ENCODE results near the gene TSPEAR. TPM values are rescaled to one million over a fixed set of nuclear protein-coding genes. Genes with fewer than 3 reads are reported as not detected.

The TSPEAR gene
- total RNA-seq, 1 experiment from 2014 or later, result not detected

- H3K27ac ChIP-seq (ENCODE audit: low read length), result no peak overlapping the region
- no peaks in the 10 kb centered on the region for H3K79me2 ChIP-seq (ENCODE audit: low read length)
- H3K4me2 ChIP-seq (ENCODE audit: low read depth, low read length, poor library complexity, severe bottlenecking), result no peak overlapping the region
- DNase-seq, result no peak
- no peaks in the 10 kb centered on the region for H3K27me3 ChIP-seq (ENCODE audit: low read length)
- H3K9me2 ChIP-seq (replicated peaks; ENCODE audit: insufficient read depth, low read length), result no peaks in the 10 kb centered on the region
- H3K4me3 ChIP-seq (ENCODE audit: low read length), result no peak overlapping the region
- no peak overlapping the region for H2AFZ ChIP-seq (ENCODE audit: low read length)
- H3K9me3 ChIP-seq (ENCODE audit: low read length), result no peaks in the 10 kb centered on the region
- no peak overlapping the region for H3K9ac ChIP-seq (ENCODE audit: low read length)
- no peaks in the 10 kb centered on the region; the same call in 1 of the 2 replicates for H4K20me1 ChIP-seq (ENCODE audit: insufficient read depth, low read depth, low read length)
- no peaks in the 10 kb centered on the region for H3K36me3 ChIP-seq (ENCODE audit: insufficient read depth, low read length)
- H3K4me1 ChIP-seq (ENCODE audit: low read length), result peaks cover 13% of the 10 kb centered on the region
These were observed 26.9 kb downstream of the TSPEAR start for GRCh38 chr21:44684483-44684882.

- no peaks in the 10 kb centered on the region for H3K27me3 ChIP-seq (ENCODE audit: low read length)
- no peak overlapping the region for H3K4me2 ChIP-seq (ENCODE audit: low read depth, low read length, poor library complexity, severe bottlenecking)
- DNase-seq, result no peak
- no peaks in the 10 kb centered on the region for H3K79me2 ChIP-seq (ENCODE audit: low read length)
- H3K4me1 ChIP-seq (ENCODE audit: low read length), result peaks cover 13% of the 10 kb centered on the region
- H3K9me3 ChIP-seq (ENCODE audit: low read length), result no peaks in the 10 kb centered on the region
- no peak overlapping the region for H3K9ac ChIP-seq (ENCODE audit: low read length)
- H3K27ac ChIP-seq (ENCODE audit: low read length), result no peak overlapping the region
- H3K4me3 ChIP-seq (ENCODE audit: low read length), result no peak overlapping the region
- H3K36me3 ChIP-seq (ENCODE audit: insufficient read depth, low read length), result no peaks in the 10 kb centered on the region
- H2AFZ ChIP-seq (ENCODE audit: low read length), result no peak overlapping the region
- no peaks in the 10 kb centered on the region for H3K9me2 ChIP-seq (replicated peaks; ENCODE audit: insufficient read depth, low read length)
- H4K20me1 ChIP-seq (ENCODE audit: insufficient read depth, low read depth, low read length), result no peaks in the 10 kb centered on the region; the same call in 1 of the 2 replicates
These were observed 27.3 kb downstream of the TSPEAR start for GRCh38 chr21:44684077-44684476.

GRCh38 chr21:44682580-44683151 is 28.7 kb downstream of the TSPEAR start:
- H3K9me2 ChIP-seq (replicated peaks; ENCODE audit: insufficient read depth, low read length), result no peaks in the 10 kb centered on the region
- H3K4me2 ChIP-seq (ENCODE audit: low read depth, low read length, poor library complexity, severe bottlenecking), result no peak overlapping the region
- H4K20me1 ChIP-seq (ENCODE audit: insufficient read depth, low read depth, low read length), result no peaks in the 10 kb centered on the region; the same call in 1 of the 2 replicates
- no peak overlapping the region for H2AFZ ChIP-seq (ENCODE audit: low read length)
- DNase-seq, result no peak
- H3K9me3 ChIP-seq (ENCODE audit: low read length), result no peaks in the 10 kb centered on the region
- H3K79me2 ChIP-seq (ENCODE audit: low read length), result no peaks in the 10 kb centered on the region
- no peak overlapping the region for H3K9ac ChIP-seq (ENCODE audit: low read length)
- H3K4me1 ChIP-seq (ENCODE audit: low read length), result peaks cover 6% of the 10 kb centered on the region
- no peak overlapping the region for H3K27ac ChIP-seq (ENCODE audit: low read length)
- H3K27me3 ChIP-seq (ENCODE audit: low read length), result no peaks in the 10 kb centered on the region
- no peak overlapping the region for H3K4me3 ChIP-seq (ENCODE audit: low read length)
- no peaks in the 10 kb centered on the region for H3K36me3 ChIP-seq (ENCODE audit: insufficient read depth, low read length)

GRCh38 chr21:44681861-44682579 is 29.4 kb downstream of the TSPEAR start, which contains the start of gene KRTAP12-1:
Gene KRTAP12-1, minus strand, starts transcription at chr21:44682163. Its CDS starts 40 bp downstream, at chr21:44682123.
- Histone ChIP-seq H3K9me3 (ENCODE audit: low read length) (no peaks in the 10 kb centered on the region), H4K20me1 (ENCODE audit: insufficient read depth, low read depth, low read length) (no peaks in the 10 kb centered on the region), H3K4me3 (ENCODE audit: low read length) (no peak within 1 kb of the TSS), H3K79me2 (ENCODE audit: low read length) (no peaks in the 10 kb centered on the region), H3K4me1 (ENCODE audit: low read length) (no peaks in the 10 kb centered on the region), H2AFZ (ENCODE audit: low read length) (no peak within 1 kb of the TSS), H3K27me3 (ENCODE audit: low read length) (no peaks in the 10 kb centered on the region), H3K36me3 (ENCODE audit: insufficient read depth, low read length) (no peaks in the 10 kb centered on the region), H3K27ac (ENCODE audit: low read length) (no peak within 1 kb of the TSS), H3K9me2 (replicated peaks; ENCODE audit: insufficient read depth, low read length) (no peaks in the 10 kb centered on the region), H3K9ac (ENCODE audit: low read length) (no peak within 1 kb of the TSS), H3K4me2 (ENCODE audit: low read depth, low read length, poor library complexity, severe bottlenecking) (no peak within 1 kb of the TSS)
- no peak for DNase-seq

GRCh38 chr21:44681152-44681551 is 30.2 kb downstream of the TSPEAR start:
- Histone ChIP-seq H3K27ac (ENCODE audit: low read length) (no peak overlapping the region), H2AFZ (ENCODE audit: low read length) (no peak overlapping the region), H4K20me1 (ENCODE audit: insufficient read depth, low read depth, low read length) (no peaks in the 10 kb centered on the region), H3K4me3 (ENCODE audit: low read length) (no peak overlapping the region), H3K27me3 (ENCODE audit: low read length) (no peaks in the 10 kb centered on the region), H3K36me3 (ENCODE audit: insufficient read depth, low read length) (no peaks in the 10 kb centered on the region), H3K9ac (ENCODE audit: low read length) (no peak overlapping the region), H3K9me3 (ENCODE audit: low read length) (no peaks in the 10 kb centered on the region), H3K79me2 (ENCODE audit: low read length) (no peaks in the 10 kb centered on the region), H3K9me2 (replicated peaks; ENCODE audit: insufficient read depth, low read length) (no peaks in the 10 kb centered on the region), H3K4me2 (ENCODE audit: low read depth, low read length, poor library complexity, severe bottlenecking) (no peak overlapping the region), H3K4me1 (ENCODE audit: low read length) (no peaks in the 10 kb centered on the region)
- no peak for DNase-seq

GRCh38 chr21:44677881-44678280 is 33.5 kb downstream of the TSPEAR start:
- no peak overlapping the region for H3K4me2 ChIP-seq (ENCODE audit: low read depth, low read length, poor library complexity, severe bottlenecking)
- no peak overlapping the region for H2AFZ ChIP-seq (ENCODE audit: low read length)
- no peaks in the 10 kb centered on the region for H4K20me1 ChIP-seq (ENCODE audit: insufficient read depth, low read depth, low read length)
- H3K4me3 ChIP-seq (ENCODE audit: low read length), result no peak overlapping the region
- no peaks in the 10 kb centered on the region for H3K79me2 ChIP-seq (ENCODE audit: low read length)
- 0 out of 2 replicates have a peak, but pooled peaks cover 3% of the 10 kb centered on the region for H3K27me3 ChIP-seq (ENCODE audit: low read length)
- no peak for DNase-seq
- no peaks in the 10 kb centered on the region for H3K9me2 ChIP-seq (replicated peaks; ENCODE audit: insufficient read depth, low read length)
- no peak overlapping the region for H3K27ac ChIP-seq (ENCODE audit: low read length)
- no peak overlapping the region for H3K9ac ChIP-seq (ENCODE audit: low read length)
- H3K36me3 ChIP-seq (ENCODE audit: insufficient read depth, low read length), result no peaks in the 10 kb centered on the region
- H3K4me1 ChIP-seq (ENCODE audit: low read length), result no peaks in the 10 kb centered on the region
- H3K9me3 ChIP-seq (ENCODE audit: low read length), result peaks cover 6% of the 10 kb centered on the region; the same call in 1 of the 2 replicates

- H3K9me2 ChIP-seq (replicated peaks; ENCODE audit: insufficient read depth, low read length), result no peaks in the 10 kb centered on the region
- H3K9me3 ChIP-seq (ENCODE audit: low read length), result peaks cover 21% of the 10 kb centered on the region
- H3K4me3 ChIP-seq (ENCODE audit: low read length), result no peak overlapping the region
- H3K4me1 ChIP-seq (ENCODE audit: low read length), result no peaks in the 10 kb centered on the region
- DNase-seq, result no peak
- H3K9ac ChIP-seq (ENCODE audit: low read length), result no peak overlapping the region
- H3K79me2 ChIP-seq (ENCODE audit: low read length), result no peaks in the 10 kb centered on the region
- no peaks in the 10 kb centered on the region for H3K36me3 ChIP-seq (ENCODE audit: insufficient read depth, low read length)
- 0 out of 2 replicates have a peak, but pooled peaks cover 3% of the 10 kb centered on the region for H3K27me3 ChIP-seq (ENCODE audit: low read length)
- H4K20me1 ChIP-seq (ENCODE audit: insufficient read depth, low read depth, low read length), result no peaks in the 10 kb centered on the region
- no peak overlapping the region for H3K27ac ChIP-seq (ENCODE audit: low read length)
- H2AFZ ChIP-seq (ENCODE audit: low read length), result no peak overlapping the region
- no peak overlapping the region for H3K4me2 ChIP-seq (ENCODE audit: low read depth, low read length, poor library complexity, severe bottlenecking)
These were observed 39.5 kb downstream of the TSPEAR start for GRCh38 chr21:44671911-44672310.

GRCh38 chr21:44670642-44671432 is 40.5 kb downstream of the TSPEAR start:
- peaks cover 21% of the 10 kb centered on the region for H3K9me3 ChIP-seq (ENCODE audit: low read length)
- H4K20me1 ChIP-seq (ENCODE audit: insufficient read depth, low read depth, low read length), result no peaks in the 10 kb centered on the region
- H3K27ac ChIP-seq (ENCODE audit: low read length), result no peak overlapping the region
- H3K79me2 ChIP-seq (ENCODE audit: low read length), result no peaks in the 10 kb centered on the region
- H3K9ac ChIP-seq (ENCODE audit: low read length), result no peak overlapping the region
- no peaks in the 10 kb centered on the region for H3K9me2 ChIP-seq (replicated peaks; ENCODE audit: insufficient read depth, low read length)
- no peak for DNase-seq
- 0 out of 2 replicates have a peak, but pooled peaks cover 3% of the 10 kb centered on the region for H3K27me3 ChIP-seq (ENCODE audit: low read length)
- no peak overlapping the region for H2AFZ ChIP-seq (ENCODE audit: low read length)
- no peak overlapping the region for H3K4me2 ChIP-seq (ENCODE audit: low read depth, low read length, poor library complexity, severe bottlenecking)
- H3K4me1 ChIP-seq (ENCODE audit: low read length), result no peaks in the 10 kb centered on the region
- no peaks in the 10 kb centered on the region for H3K36me3 ChIP-seq (ENCODE audit: insufficient read depth, low read length)
- H3K4me3 ChIP-seq (ENCODE audit: low read length), result no peak overlapping the region
